Activated CD4-positive, alpha-beta T cell treated with anti-CD3 and anti-CD28 coated beads, Interleukin-2, amount 50 U/mL, for 24 hours (primary cell): ENCODE results near the gene CFDP1.

Experiments used
- DNase-seq, 2 donors: peaks; one replicate each; pipeline ENCODE4 v3.0.0-alpha.2; 2020; ENCODE audit warnings: low read depth in 1 of 2, low spot score in 1 of 2

The CFDP1 gene

GRCh38 chr16:75377729-75378386 is 55.4 kb downstream of the CFDP1 start:
- no peak for DNase-seq

- no peak for DNase-seq
Measured at GRCh38 chr16:75376475-75377161, 56.7 kb downstream of the CFDP1 start.

GRCh38 chr16:75374388-75374787 is 58.9 kb downstream of the CFDP1 start:
- DNase-seq, result no peak

- no peak for DNase-seq
Measured at GRCh38 chr16:75372236-75372856, 61.0 kb downstream of the CFDP1 start.

GRCh38 chr16:75371171-75371570 is 62.1 kb downstream of the CFDP1 start:
- no peak for DNase-seq

- no peak for DNase-seq
Measured at GRCh38 chr16:75364286-75364791, 69.0 kb downstream of the CFDP1 start.

GRCh38 chr16:75362846-75363245 is 70.5 kb downstream of the CFDP1 start:
- DNase-seq, result no peak

- DNase-seq, result no peak
Measured at GRCh38 chr16:75361936-75362335, 71.4 kb downstream of the CFDP1 start.

- DNase-seq, result no peak
Measured at GRCh38 chr16:75354170-75354569, 79.1 kb downstream of the CFDP1 start.

- no peak for DNase-seq
Measured at GRCh38 chr16:75351183-75351582, 82.1 kb downstream of the CFDP1 start.

- DNase-seq, result no peak
Measured at GRCh38 chr16:75345711-75346110, 87.6 kb downstream of the CFDP1 start.

- no peak for DNase-seq
Measured at GRCh38 chr16:75343941-75344340, 89.4 kb downstream of the CFDP1 start.

GRCh38 chr16:75343286-75343685 is 90.0 kb downstream of the CFDP1 start:
- DNase-seq, result no peak

- DNase-seq, result no peak
Measured at GRCh38 chr16:75342308-75342811, 90.9 kb downstream of the CFDP1 start.

GRCh38 chr16:75341564-75342307 is 91.6 kb downstream of the CFDP1 start:
- no peak for DNase-seq

GRCh38 chr16:75340741-75341491 is 92.4 kb downstream of the CFDP1 start:
- DNase-seq, result no peak

- DNase-seq, result no peak
Measured at GRCh38 chr16:75337430-75337829, 95.9 kb downstream of the CFDP1 start.

GRCh38 chr16:75336521-75336920 is 96.8 kb downstream of the CFDP1 start:
- no peak for DNase-seq

GRCh38 chr16:75333721-75334163 is 99.6 kb downstream of the CFDP1 start:
- DNase-seq, result no peak

GRCh38 chr16:75329943-75330342 is 103.4 kb downstream of the CFDP1 start:
- DNase-seq, result no peak

- no peak for DNase-seq
Measured at GRCh38 chr16:75326333-75326732, 107.0 kb downstream of the CFDP1 start.
